ENCODE data around the gene SH3BP4. TPM values are rescaled to one million over a fixed set of nuclear protein-coding genes. Genes with fewer than 3 reads are reported as not detected.
A peak's percentile ranks its signal among the peaks of the same experiment; 100 is the strongest.

SH3BP4 gene
- total and polyA plus RNA-seq, 2 of the 13 experiments (the other 11 are each of a cell fraction or from before 2014, with no cell fraction given) = 34.6 to 99.1 TPM

- TF ChIP-seq ZNF770 (CRISPR knock-in tag; IDR thresholded peaks at IDR 0.05) = no peak
- no peak; the same call in 1 of the 2 replicates for TF ChIP-seq KAT8 (CRISPR knock-in tag; IDR thresholded peaks at IDR 0.05)
- no peak for TF ChIP-seq ZNF318 (CRISPR knock-in tag; IDR thresholded peaks at IDR 0.05)
- no peak for TF ChIP-seq ZNF446 (CRISPR knock-in tag; IDR thresholded peaks at IDR 0.05)
- TF ChIP-seq IKZF4 (CRISPR knock-in tag; IDR thresholded peaks at IDR 0.05; ENCODE audit: borderline replicate concordance, low read depth, not compliant biosample characterization) = no peak
- TF ChIP-seq, protein P1, sequence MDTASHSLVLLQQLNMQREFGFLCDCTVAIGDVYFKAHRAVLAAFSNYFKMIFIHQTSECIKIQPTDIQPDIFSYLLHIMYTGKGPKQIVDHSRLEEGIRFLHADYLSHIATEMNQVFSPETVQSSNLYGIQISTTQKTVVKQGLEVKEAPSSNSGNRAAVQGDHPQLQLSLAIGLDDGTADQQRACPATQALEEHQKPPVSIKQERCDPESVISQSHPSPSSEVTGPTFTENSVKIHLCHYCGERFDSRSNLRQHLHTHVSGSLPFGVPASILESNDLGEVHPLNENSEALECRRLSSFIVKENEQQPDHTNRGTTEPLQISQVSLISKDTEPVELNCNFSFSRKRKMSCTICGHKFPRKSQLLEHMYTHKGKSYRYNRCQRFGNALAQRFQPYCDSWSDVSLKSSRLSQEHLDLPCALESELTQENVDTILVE (CRISPR knock-in tag; IDR thresholded peaks at IDR 0.05) = peak; percentile 36; the same call in 1 of the 2 replicates
- 0 out of 2 replicates have a peak, but pooled peaks have one; percentile 13 for TF ChIP-seq IRF2 (CRISPR knock-in tag; IDR thresholded peaks at IDR 0.05)
- no peak for TF ChIP-seq SRY (CRISPR knock-in tag; IDR thresholded peaks at IDR 0.05)
- TF ChIP-seq SNAPC2 (CRISPR knock-in tag; IDR thresholded peaks at IDR 0.05) = no peak
- TF ChIP-seq, protein P2, sequence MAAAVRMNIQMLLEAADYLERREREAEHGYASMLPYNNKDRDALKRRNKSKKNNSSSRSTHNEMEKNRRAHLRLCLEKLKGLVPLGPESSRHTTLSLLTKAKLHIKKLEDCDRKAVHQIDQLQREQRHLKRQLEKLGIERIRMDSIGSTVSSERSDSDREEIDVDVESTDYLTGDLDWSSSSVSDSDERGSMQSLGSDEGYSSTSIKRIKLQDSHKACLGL (CRISPR knock-in tag; IDR thresholded peaks at IDR 0.05) = no peak
These were observed 26.8 kb downstream of the SH3BP4 start (continued) for GRCh38 chr2:234978466-234979203.

Measured in HepG2 (cell line).